GM18526 (cell line): ENCODE data around the gene ALDH8A1.

Experiments used
- POLR2A ChIP-seq: IDR thresholded peaks from 3 replicates; pipeline ENCODE4 v1.6.1; 2011; ENCODE audit not compliant: insufficient read length; ENCODE audit errors: extremely low read depth

ALDH8A1 gene

GRCh38 chr6:134962421-134962820 lies 12.5 kb upstream of the ALDH8A1 start:
- TF ChIP-seq POLR2A = no peak

DNA sequence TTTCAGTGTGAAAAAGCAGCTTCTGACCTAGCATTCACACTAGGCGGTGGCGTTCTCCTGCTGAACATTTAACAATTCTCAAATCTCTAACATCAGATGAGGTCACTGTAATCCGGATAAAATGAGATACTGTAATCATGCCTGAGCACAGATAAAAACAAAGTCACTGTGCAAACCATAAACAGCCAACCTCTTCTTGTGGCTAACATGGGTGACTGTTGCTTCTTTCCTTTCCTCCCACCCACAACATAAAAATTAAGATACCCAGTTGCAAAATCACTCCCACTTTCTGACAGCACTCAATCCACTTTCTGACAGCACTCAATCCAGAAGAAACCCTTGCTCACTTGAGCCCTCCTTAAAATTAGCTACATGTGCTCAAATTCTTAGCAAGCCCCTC lies 11.5 kb upstream of the ALDH8A1 start:
- no peak for TF ChIP-seq POLR2A

DNA sequence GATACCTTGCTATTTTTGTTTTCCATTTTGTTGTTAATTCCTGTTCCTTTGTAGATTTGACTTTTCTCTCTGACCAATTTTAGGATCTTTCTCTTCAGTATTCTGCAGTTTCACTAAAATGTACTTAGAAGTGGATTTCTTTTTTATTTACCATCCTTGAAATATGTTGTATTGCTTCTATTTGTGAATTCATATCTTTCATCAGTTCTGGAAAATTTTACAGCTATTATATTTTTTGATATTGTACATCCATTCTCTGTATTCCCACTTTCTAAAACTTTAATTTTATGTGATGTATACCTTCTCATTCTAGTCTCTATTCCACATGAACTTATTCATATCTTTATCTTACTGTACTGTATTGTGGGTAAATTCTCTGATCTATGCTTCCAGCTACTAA lies 9.7 kb upstream of the ALDH8A1 start:
- no peak for TF ChIP-seq POLR2A

GRCh38 chr6:134956676-134957075 lies 6.8 kb upstream of the ALDH8A1 start:
- no peak for TF ChIP-seq POLR2A

GRCh38 chr6:134956032-134956431 lies 6.1 kb upstream of the ALDH8A1 start:
- TF ChIP-seq POLR2A = no peak

- TF ChIP-seq POLR2A = no peak
Observed at GRCh38 chr6:134954272-134955000, 4.5 kb upstream of the ALDH8A1 start.

- TF ChIP-seq POLR2A = no peak
Observed at GRCh38 chr6:134951494-134952263, 1.8 kb upstream of the ALDH8A1 start.

DNA sequence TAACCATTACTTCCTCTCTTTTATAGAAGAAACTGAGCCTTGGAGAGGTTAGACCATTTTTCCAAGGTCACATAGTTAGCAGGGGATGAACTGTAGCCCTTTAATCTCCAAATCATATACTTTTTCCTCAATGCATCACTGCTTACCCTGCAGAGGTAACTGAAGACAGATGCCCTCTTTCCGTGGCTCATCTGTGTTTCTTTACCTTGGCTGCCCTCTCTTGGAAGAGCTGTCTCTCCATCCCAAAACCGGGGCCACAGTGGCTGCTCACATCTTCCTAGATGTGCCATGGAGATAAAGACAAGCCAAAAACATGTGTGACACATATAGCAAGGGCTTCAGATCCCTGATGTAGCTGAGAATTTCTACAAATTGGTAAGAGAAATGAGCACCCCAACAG lies 581 bp upstream of the ALDH8A1 start:
- TF ChIP-seq POLR2A = no peak

- no peak for TF ChIP-seq POLR2A
Observed at GRCh38 chr6:134948691-134949090, 1.2 kb downstream of the ALDH8A1 start.

DNA sequence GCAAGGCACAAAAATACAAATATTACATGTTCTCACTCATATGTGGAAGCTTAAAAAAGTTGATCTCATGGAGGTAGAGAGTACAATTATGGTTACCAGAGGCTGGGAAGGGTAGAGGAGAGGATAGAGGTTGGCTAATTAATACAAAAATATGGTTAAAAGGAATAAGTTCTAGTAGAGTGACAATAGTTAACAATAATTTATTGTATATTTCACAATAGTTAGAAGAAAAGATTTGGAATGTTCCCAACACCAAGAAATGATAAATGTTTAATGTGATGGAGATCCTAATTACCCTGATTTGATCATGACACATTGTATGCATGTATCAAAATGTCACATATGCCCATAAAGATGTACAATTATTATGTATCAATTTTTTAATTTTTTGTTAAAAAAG lies 1.8 kb downstream of the ALDH8A1 start:
- TF ChIP-seq POLR2A = no peak

DNA sequence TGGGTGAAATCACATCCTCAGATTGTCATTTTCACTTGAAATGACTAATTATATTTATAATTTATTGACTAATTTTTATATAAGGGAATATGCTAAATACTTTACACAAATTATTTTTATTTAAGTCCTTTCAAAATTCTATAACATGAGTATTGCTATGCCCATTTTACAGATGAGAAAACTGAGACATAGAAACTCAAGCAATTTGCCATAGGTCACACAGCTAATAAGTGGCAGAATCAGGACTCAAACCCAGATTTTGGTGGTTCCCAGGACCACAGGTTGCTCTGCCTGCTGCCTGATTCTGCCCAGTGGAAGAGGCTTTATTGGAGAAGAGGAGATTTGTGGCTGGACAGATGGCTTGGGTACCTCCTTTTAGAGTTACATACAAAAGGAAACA lies 4.9 kb downstream of the ALDH8A1 start:
- no peak for TF ChIP-seq POLR2A

GRCh38 chr6:134943522-134944111 lies 6.3 kb downstream of the ALDH8A1 start:
- no peak for TF ChIP-seq POLR2A

DNA sequence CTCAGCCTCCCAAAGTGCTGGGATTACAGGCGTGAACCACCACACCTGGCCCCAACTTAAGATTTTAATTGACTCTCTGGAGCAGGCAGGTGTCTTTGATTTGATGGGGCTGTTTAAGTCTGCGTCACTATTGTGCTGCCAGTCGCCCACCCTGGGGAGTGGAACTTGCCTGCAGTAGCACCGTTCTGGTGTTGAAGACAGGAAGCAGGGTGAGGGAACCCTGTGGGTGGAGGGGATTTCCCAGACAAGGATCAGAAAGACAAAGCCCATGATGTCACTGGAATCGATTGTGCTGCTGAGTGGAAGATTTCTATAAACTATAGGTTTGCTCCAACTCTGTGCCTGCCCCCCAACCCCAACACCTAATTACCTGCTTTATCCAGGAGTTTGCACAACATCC lies 11.0 kb downstream of the ALDH8A1 start:
- no peak for TF ChIP-seq POLR2A

- no peak for TF ChIP-seq POLR2A
Observed at GRCh38 chr6:134937426-134937825, 12.5 kb downstream of the ALDH8A1 start.

DNA sequence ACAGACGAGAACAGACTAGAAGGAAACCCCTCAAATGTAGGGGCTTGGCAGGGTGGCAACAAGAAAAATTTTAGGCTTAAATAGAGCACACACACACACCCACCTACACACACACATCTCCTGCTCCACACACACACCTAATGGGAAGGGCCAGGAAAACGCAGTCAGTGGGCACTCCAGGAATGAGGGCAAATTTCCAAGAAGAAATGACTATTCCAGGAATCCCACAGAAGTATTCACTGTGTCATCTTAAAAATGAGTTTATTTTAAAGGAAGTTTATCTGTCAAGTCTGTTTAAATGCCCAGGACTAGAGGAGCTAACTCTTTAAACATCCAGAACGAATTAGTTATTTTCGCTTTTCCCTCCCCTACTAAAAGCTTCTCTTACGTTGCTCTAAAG lies 13.0 kb downstream of the ALDH8A1 start:
- no peak for TF ChIP-seq POLR2A

GRCh38 chr6:134936476-134936875 lies 13.4 kb downstream of the ALDH8A1 start:
- no peak for TF ChIP-seq POLR2A

GRCh38 chr6:134934793-134935485 lies 15.0 kb downstream of the ALDH8A1 start:
- no peak for TF ChIP-seq POLR2A
